ENCODE measurements around the gene CLBA1. TPM values are rescaled to one million over a fixed set of nuclear protein-coding genes. Genes with fewer than 3 reads are reported as not detected.

The CLBA1 gene
- total RNA-seq, 4 donors from 2014 or later = 1.4 to 7.9 (median 3.6) TPM

- TF ChIP-seq CTCF (IDR thresholded peaks at IDR 0.05; ENCODE audit: low read depth) = no peak
Measured at GRCh38 chr14:105005929-105006830, 20.6 kb downstream of the CLBA1 start.

GRCh38 chr14:105006831-105007592 is 21.4 kb downstream of the CLBA1 start:
- no peak for TF ChIP-seq CTCF (IDR thresholded peaks at IDR 0.05; ENCODE audit: low read depth)

GRCh38 chr14:105007593-105008264 is 22.1 kb downstream of the CLBA1 start:
- no peak for TF ChIP-seq CTCF (IDR thresholded peaks at IDR 0.05; ENCODE audit: low read depth)

GRCh38 chr14:105010106-105010505 is 24.5 kb downstream of the CLBA1 start:
- no peak for TF ChIP-seq CTCF (IDR thresholded peaks at IDR 0.05; ENCODE audit: low read depth)

GRCh38 chr14:105010891-105011291 is 25.3 kb downstream of the CLBA1 start:
- TF ChIP-seq CTCF (IDR thresholded peaks at IDR 0.05; ENCODE audit: low read depth) = no peak

GRCh38 chr14:105011312-105011990 is 25.9 kb downstream of the CLBA1 start:
- TF ChIP-seq CTCF (IDR thresholded peaks at IDR 0.05; ENCODE audit: low read depth) = no peak

All from subcutaneous adipose tissue (tissue), 4 donors.